Measurements from ENCODE around the gene SMARCC2. TPM values are rescaled to one million over a fixed set of nuclear protein-coding genes. Genes with fewer than 3 reads are reported as not detected.

Gene SMARCC2
- total and polyA plus RNA-seq, 9 of the 15 experiments (the other 6 are each of a cell fraction or from before 2014, with no cell fraction given): 11.9 to 86.0 (median 36.6) TPM

GRCh38 chr12:56189918-56190694 lies 823 bp upstream of the SMARCC2 start (continued):
- TF ChIP-seq RNF219 (CRISPR knock-in tag; IDR thresholded peaks at IDR 0.05) (no peak), CREB5 (CRISPR knock-in tag; IDR thresholded peaks at IDR 0.05) (no peak), NFE2L1 (tag; IDR thresholded peaks at IDR 0.05; ENCODE audit: borderline replicate concordance, low read depth) (no peak), EP300 (IDR thresholded peaks at IDR 0.05; ENCODE audit: low read length) (peak; percentile 53), PTRF (tag; IDR thresholded peaks at IDR 0.05) (no peak), TSC22D4 (tag; IDR thresholded peaks at IDR 0.05) (no peak), JUND (IDR thresholded peaks at IDR 0.05; ENCODE audit: borderline replicate concordance, low read depth, low read length) (peak; percentile 62), JUND (tag; IDR thresholded peaks at IDR 0.05; ENCODE audit: borderline replicate concordance, low read depth, low read length) (no peak; the same call in 2 of the 3 replicates), RFX1 (IDR thresholded peaks at IDR 0.05) (no peak), FOXP4 (CRISPR knock-in tag; IDR thresholded peaks at IDR 0.05; ENCODE audit: borderline replicate concordance) (no peak), RBM14 (IDR thresholded peaks at IDR 0.05; ENCODE audit: borderline replicate concordance, insufficient read depth, low read depth, low read length) (no peak), KLF13 (tag; IDR thresholded peaks at IDR 0.05; ENCODE audit: borderline replicate concordance, low read depth) (0 out of 2 replicates have a peak, but pooled peaks have one; percentile 33), FOXK1 (CRISPR knock-in tag; IDR thresholded peaks at IDR 0.05; ENCODE audit: borderline replicate concordance) (no peak), RBM22 (IDR thresholded peaks at IDR 0.05; ENCODE audit: low read depth, low read length, poor library complexity, severe bottlenecking) (peak; percentile 42), SUPT5H (IDR thresholded peaks at IDR 0.05) (0 out of 2 replicates have a peak, but pooled peaks have one; percentile 64), SNIP1 (IDR thresholded peaks at IDR 0.05; ENCODE audit: low read depth) (no peak), MYBL2 (IDR thresholded peaks at IDR 0.05; ENCODE audit: low read depth) (no peak), MYBL2 (CRISPR knock-in tag; IDR thresholded peaks at IDR 0.05; ENCODE audit: borderline replicate concordance) (no peak), RFX5 (IDR thresholded peaks at IDR 0.05; ENCODE audit: low read depth, low read length) (peak; percentile 67; the same call in 1 of the 2 replicates), SNAPC5 (CRISPR knock-in tag; IDR thresholded peaks at IDR 0.05) (no peak), MTA3 (IDR thresholded peaks at IDR 0.05; ENCODE audit: borderline replicate concordance) (peak; percentile 24; the same call in 1 of the 2 replicates), TRIM24 (IDR thresholded peaks at IDR 0.05) (peak in 1 of 2 experiments; percentile 59; a peak in 2 of 4 replicates), PCBP1 (IDR thresholded peaks at IDR 0.05; ENCODE audit: low read depth, low read length, poor library complexity, severe bottlenecking) (no peak)

All from K562 (cell line).